Tibial artery (tissue), 4 donors: ENCODE data around the gene SRD5A3.

Source experiments
- DNase-seq, 2 donors: peaks; one replicate each; pipeline ENCODE4 v3.0.0-alpha.2; 2019
- H3K27ac ChIP-seq, 2 donors: fragments of 200-600 bp; sonication (generic) in 1 of 2; 1 replicate in 1 of 2; 2 replicates in 1 of 2; pipeline ENCODE4 v1.5.1; 2018 to 2019; ENCODE audit warnings: mild to moderate bottlenecking in 1 of 2
- H3K27me3 ChIP-seq, 2 donors: fragments of 200-600 bp; sonication (generic) in 1 of 2; one replicate each; pipeline versions ENCODE4 v1.5.1 to v1.6.0; 2016 to 2019
- H3K36me3 ChIP-seq, 3 donors: fragments of 200-600 bp; sonication (generic) in 2 of 3; one replicate each; pipeline ENCODE4 v1.5.1; 2016 to 2019; ENCODE audit warnings: mild to moderate bottlenecking in 2 of 3
- H3K4me1 ChIP-seq, 4 donors: fragments of 200-600 bp; sonication (generic) in 2 of 4; 1 replicate in 3 of 4; 2 replicates in 1 of 4; pipeline ENCODE4 v1.5.1; 2016 to 2019
- H3K4me3 ChIP-seq, 2 donors: fragments of 200-600 bp; sonication (generic) in 1 of 2; 1 replicate in 1 of 2; 2 replicates in 1 of 2; pipeline ENCODE4 v1.5.1; 2018 to 2019; ENCODE audit warnings: mild to moderate bottlenecking in 2 of 2
- H3K9me3 ChIP-seq, 3 donors: fragments of 200-600 bp; sonication (generic) in 1 of 3; one replicate each; pipeline ENCODE4 v1.5.1; 2016 to 2019
- CTCF ChIP-seq, 2 experiments: fragments of 200-600 bp in 1 of 2; fragments of 450-650 bp in 1 of 2; IDR thresholded peaks; one replicate each; pipeline ENCODE4 v1.5.1; 2017 to 2019; ENCODE audit warnings: antibody characterized with exemption in 2 of 2, mild to moderate bottlenecking in 1 of 2, moderate library complexity in 1 of 2
- intact Hi-C: fragments of 100-400 bp; cut with DNase I; formaldehyde crosslinking; loops from one replicate; pipeline ENCODE4 v1.15.0; 2023; ENCODE audit warnings: low total_unique reads

The SRD5A3 gene

DNA sequence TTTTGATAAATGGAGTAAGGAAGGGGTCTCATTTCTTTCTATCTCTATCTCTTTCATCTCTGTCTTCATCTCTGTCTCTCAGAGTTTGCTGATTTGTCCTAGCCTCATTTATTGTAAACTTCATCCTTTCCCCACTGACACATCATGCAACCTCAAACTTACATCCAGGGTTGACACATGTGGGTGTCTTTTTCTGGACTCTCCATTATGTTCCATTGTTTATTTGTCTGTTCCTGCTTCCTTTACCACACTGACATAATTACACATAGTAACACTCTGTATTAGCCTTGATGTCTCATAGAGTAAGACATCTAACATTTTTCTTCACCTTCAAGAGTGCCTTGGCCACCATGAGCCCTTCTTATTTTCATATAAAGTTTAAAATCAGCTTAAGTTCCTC, 8.1 kb upstream of the SRD5A3 start:
- Histone ChIP-seq H3K4me1 (no peaks in the 10 kb centered on the region), H3K27ac (no peak overlapping the region), H3K4me3 (no peak overlapping the region), H3K9me3 (no peaks in the 10 kb centered on the region), H3K36me3 (no peaks in the 10 kb centered on the region), H3K27me3 (peaks cover 0 to 3% of the 10 kb centered on the region in 2 donors)
- TF ChIP-seq CTCF (IDR thresholded peaks at IDR 0.05) = no peak
- DNase-seq = no peak
- intact Hi-C loops = no loop called here

DNA sequence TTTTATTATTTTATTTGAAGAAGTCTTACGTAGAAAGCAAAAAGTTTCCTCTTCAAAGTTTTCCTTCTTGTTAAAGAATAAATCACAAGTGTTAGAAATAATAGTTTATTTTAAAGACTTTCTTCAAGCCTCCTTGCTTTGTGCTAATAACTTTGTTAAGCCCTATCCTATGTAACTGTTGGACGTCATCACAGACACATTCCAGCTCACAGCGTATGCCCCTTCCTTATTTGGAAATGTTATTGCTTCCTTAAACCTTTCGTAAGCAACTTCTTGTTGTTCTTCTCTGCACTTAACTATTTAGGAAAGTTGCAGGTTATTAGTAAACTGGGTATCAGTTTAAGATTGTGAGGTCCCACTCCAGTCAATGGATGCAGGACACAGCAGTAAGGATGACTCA, 7.6 kb upstream of the SRD5A3 start:
- H3K9me3 ChIP-seq = no peaks in the 10 kb centered on the region
- no peak overlapping the region for H3K4me3 ChIP-seq
- intact Hi-C loops = no loop called here
- H3K27me3 ChIP-seq = peaks cover 0 to 3% of the 10 kb centered on the region in 2 donors
- H3K4me1 ChIP-seq = no peaks in the 10 kb centered on the region
- no peak for TF ChIP-seq CTCF (IDR thresholded peaks at IDR 0.05)
- no peak for DNase-seq
- H3K36me3 ChIP-seq = no peaks in the 10 kb centered on the region
- no peak overlapping the region for H3K27ac ChIP-seq

GRCh38 chr4:55340266-55340665, 5.8 kb upstream of the SRD5A3 start:
- H3K36me3 ChIP-seq = no peaks in the 10 kb centered on the region
- intact Hi-C loops = loop anchor here (10.0 kb wide), 1 partner anchor 515 kb away; the partner anchor contains the start of gene EXOC1

GRCh38 chr4:55343887-55344286, 2.2 kb upstream of the SRD5A3 start:
- Histone ChIP-seq H3K4me1 (peaks cover 0 to 14% (median 13%) of the 10 kb centered on the region in 4 donors), H3K9me3 (no peaks in the 10 kb centered on the region), H3K27ac (no peak overlapping the region), H3K36me3 (no peaks in the 10 kb centered on the region), H3K4me3 (no peak overlapping the region), H3K27me3 (no peaks in the 10 kb centered on the region)
- intact Hi-C loops = loop anchor here (10.0 kb wide), 1 partner anchor 511 kb away; the partner anchor contains the start of gene EXOC1
- DNase-seq = no peak
- no peak for TF ChIP-seq CTCF (IDR thresholded peaks at IDR 0.05)

More at GRCh38 chr4:55340266-55340665, 5.8 kb upstream of the SRD5A3 start:
- Histone ChIP-seq H3K9me3 (no peaks in the 10 kb centered on the region), H3K4me1 (no peaks in the 10 kb centered on the region), H3K27ac (no peak overlapping the region), H3K27me3 (peaks cover 0 to 3% of the 10 kb centered on the region in 2 donors), H3K4me3 (no peak overlapping the region)
- no peak for DNase-seq
- TF ChIP-seq CTCF (IDR thresholded peaks at IDR 0.05) = no peak

- H3K27ac ChIP-seq = peak overlapping the region in 1 of 2 donors; percentile 90
- H3K36me3 ChIP-seq = no peaks in the 10 kb centered on the region
- no peak for TF ChIP-seq CTCF (IDR thresholded peaks at IDR 0.05)
Observed at GRCh38 chr4:55345054-55345453, 988 bp upstream of the SRD5A3 start.

More at GRCh38 chr4:55345054-55345453, 988 bp upstream of the SRD5A3 start:
- intact Hi-C loops = loop anchor here (5.0 to 10.0 kb wide), 3 partner anchors 52 to 510 kb away; partner anchors contain the start of genes CLOCK, EXOC1 and TMEM165
- DNase-seq = no peak
- H3K4me1 ChIP-seq = peaks cover 0 to 14% (median 13%) of the 10 kb centered on the region in 4 donors
- no peaks in the 10 kb centered on the region for H3K27me3 ChIP-seq
- no peak overlapping the region for H3K4me3 ChIP-seq
- no peaks in the 10 kb centered on the region for H3K9me3 ChIP-seq
